Breast epithelium (tissue), 4 donors: ENCODE results near the gene PIH1D2. TPM values are rescaled to one million over a fixed set of nuclear protein-coding genes. Genes with fewer than 3 reads are reported as not detected.

Experiments used
- DNase-seq, 2 donors: peaks; one replicate each; pipeline ENCODE4 v3.0.0-alpha.2; 2019; ENCODE audit warnings: low spot score in 2 of 2
- H3K27ac ChIP-seq, 2 donors: fragments of 200-600 bp; sonication (generic) in 1 of 2; one replicate each; pipeline ENCODE4 v1.5.1; 2016 to 2019; ENCODE audit warnings: mild to moderate bottlenecking in 1 of 2
- H3K27me3 ChIP-seq, 2 donors: fragments of 200-600 bp; sonication (generic) in 1 of 2; one replicate each; pipeline versions ENCODE4 v1.5.1 to v1.6.0; 2017 to 2019; ENCODE audit warnings: control low read depth in 1 of 2, mild to moderate bottlenecking in 1 of 2
- H3K36me3 ChIP-seq: fragments of 200-600 bp; one replicate; pipeline ENCODE4 v1.5.1; 2019
- H3K4me1 ChIP-seq, 2 donors: fragments of 200-600 bp; sonication (generic); one replicate each; pipeline ENCODE4 v1.5.1; 2016 to 2019; ENCODE audit warnings: control low read depth in 1 of 2
- H3K4me3 ChIP-seq, 3 donors: fragments of 200-600 bp; sonication (generic); 1 replicate in 2 of 3; 2 replicates in 1 of 3; pipeline ENCODE4 v1.5.1; 2016 to 2019; ENCODE audit warnings: mild to moderate bottlenecking in 3 of 3, moderate library complexity in 2 of 3
- H3K9me3 ChIP-seq, 2 donors: fragments of 200-600 bp; sonication (generic) in 1 of 2; one replicate each; pipeline ENCODE4 v1.5.1; 2016 to 2019; ENCODE audit warnings: control low read depth in 1 of 2
- POLR2A ChIP-seq: fragments of 450-650 bp; IDR thresholded peaks from one replicate; pipeline ENCODE4 v1.6.1; 2016; ENCODE audit warnings: antibody characterized with exemption, mild to moderate bottlenecking, moderate library complexity
- POLR2AphosphoS5 ChIP-seq, 3 donors: sonication (generic); formaldehyde crosslinking; IDR thresholded peaks; one replicate each; pipeline ENCODE4 v1.6.1; 2017; ENCODE audit warnings: antibody characterized with exemption in 3 of 3
- intact Hi-C: fragments of 100-400 bp; cut with DNase I; formaldehyde crosslinking; loops from one replicate; pipeline ENCODE4 v1.15.1; 2023; ENCODE audit warnings: low total_unique reads
- total RNA-seq, 3 donors: library from RNA; depleted of rRNA; stranded (reverse); fragments of >200 nt; gene quantifications; one replicate each; pipeline ENCODE4 v1.1.0, GENCODE V29; 2016
- TF ChIP-seq, protein P1 (sequence below), 3 donors: fragments of 450-650 bp; IDR thresholded peaks; one replicate each; pipeline ENCODE4 v1.5.1; 2016 to 2017; ENCODE audit warnings: antibody characterized with exemption in 3 of 3, mild to moderate bottlenecking in 3 of 3, moderate library complexity in 3 of 3

PIH1D2 gene
- total RNA-seq, 3 donors from 2014 or later: 1.3 to 5.4 (median 3.3) TPM

DNA sequence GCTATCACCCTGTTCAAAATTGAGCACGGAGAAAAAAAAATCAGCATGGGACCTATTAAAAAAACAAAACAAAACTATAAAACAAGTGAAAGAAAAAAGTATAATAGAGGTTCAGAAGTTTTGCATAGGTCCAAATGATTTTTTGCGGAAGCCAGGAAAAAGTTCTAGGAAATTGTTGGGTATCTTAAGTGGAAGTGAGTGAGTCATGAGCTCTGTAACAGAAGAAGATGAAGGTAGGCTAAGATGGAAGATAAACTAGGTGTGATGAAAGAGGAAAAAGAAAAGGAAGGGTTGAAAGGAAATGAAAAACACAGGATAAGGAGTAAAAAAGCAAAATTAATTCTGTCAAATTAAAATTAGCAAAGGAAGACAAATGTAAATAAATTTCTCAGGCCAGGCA lies 40.6 kb upstream of the PIH1D2 start:
- H3K9me3 ChIP-seq: no peaks in the 10 kb centered on the region
- no peaks in the 10 kb centered on the region for H3K36me3 ChIP-seq
- TF ChIP-seq POLR2AphosphoS5 (IDR thresholded peaks at IDR 0.05): no peak
- TF ChIP-seq, protein P1, sequence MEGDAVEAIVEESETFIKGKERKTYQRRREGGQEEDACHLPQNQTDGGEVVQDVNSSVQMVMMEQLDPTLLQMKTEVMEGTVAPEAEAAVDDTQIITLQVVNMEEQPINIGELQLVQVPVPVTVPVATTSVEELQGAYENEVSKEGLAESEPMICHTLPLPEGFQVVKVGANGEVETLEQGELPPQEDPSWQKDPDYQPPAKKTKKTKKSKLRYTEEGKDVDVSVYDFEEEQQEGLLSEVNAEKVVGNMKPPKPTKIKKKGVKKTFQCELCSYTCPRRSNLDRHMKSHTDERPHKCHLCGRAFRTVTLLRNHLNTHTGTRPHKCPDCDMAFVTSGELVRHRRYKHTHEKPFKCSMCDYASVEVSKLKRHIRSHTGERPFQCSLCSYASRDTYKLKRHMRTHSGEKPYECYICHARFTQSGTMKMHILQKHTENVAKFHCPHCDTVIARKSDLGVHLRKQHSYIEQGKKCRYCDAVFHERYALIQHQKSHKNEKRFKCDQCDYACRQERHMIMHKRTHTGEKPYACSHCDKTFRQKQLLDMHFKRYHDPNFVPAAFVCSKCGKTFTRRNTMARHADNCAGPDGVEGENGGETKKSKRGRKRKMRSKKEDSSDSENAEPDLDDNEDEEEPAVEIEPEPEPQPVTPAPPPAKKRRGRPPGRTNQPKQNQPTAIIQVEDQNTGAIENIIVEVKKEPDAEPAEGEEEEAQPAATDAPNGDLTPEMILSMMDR (IDR thresholded peaks at IDR 0.05): no peak
- no peak for TF ChIP-seq POLR2A
- DNase-seq: no peak
- H3K4me3 ChIP-seq: no peak overlapping the region
- intact Hi-C loops: no loop called here
- H3K4me1 ChIP-seq: no peaks in the 10 kb centered on the region
- no peaks in the 10 kb centered on the region for H3K27me3 ChIP-seq
- no peak overlapping the region for H3K27ac ChIP-seq

DNA sequence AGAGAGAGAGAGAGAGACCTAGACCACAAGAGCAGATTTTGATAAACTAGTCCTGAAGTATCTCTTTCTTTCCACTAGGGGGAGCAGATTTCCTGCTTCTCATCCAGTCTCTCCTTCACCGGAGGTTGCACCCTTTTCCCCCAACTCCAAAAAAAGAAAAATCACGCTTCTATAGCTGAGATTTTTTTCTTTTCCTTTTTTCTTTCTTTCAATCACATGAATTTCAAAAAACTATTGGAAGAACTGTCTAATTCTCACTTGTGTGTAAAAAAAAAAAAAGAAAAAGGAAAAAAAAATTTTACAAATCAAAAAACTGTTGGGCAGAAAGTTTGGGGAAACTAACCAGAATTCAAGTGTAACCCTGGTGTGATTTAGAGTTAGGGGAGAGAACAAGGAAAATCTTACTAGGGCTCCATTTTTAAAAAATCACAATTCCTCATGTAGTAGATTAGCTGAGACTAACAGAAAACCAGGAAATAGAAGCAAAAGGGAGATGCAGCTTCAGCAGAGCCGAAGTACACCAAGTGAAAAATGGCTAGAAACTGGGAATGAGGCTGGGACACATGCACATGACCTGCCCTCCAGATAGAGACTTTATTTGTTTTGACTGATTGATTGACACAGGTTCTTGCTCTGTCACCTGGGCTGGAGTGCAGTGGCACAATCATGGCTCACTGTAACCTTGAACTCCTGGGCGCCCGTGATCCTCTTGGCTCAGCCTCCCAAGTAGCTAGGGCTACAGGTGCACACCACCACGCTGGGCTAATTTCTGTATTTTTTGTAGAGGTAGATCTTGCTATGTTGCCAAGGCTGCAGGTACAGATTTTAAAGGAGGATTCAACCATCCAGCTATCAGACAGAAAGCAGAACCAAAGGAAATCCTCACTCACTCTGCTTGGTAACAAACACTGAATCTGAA lies 40.0 kb upstream of the PIH1D2 start:
- no peak overlapping the region for H3K27ac ChIP-seq
- no peak overlapping the region for H3K4me3 ChIP-seq
- DNase-seq: no peak
- H3K4me1 ChIP-seq: no peaks in the 10 kb centered on the region
- no peaks in the 10 kb centered on the region for H3K27me3 ChIP-seq
- no peaks in the 10 kb centered on the region for H3K9me3 ChIP-seq
- H3K36me3 ChIP-seq: no peaks in the 10 kb centered on the region
- intact Hi-C loops: no loop called here
- TF ChIP-seq, protein P1 (IDR thresholded peaks at IDR 0.05): peak; percentile 34 to 52 (median 51)
- TF ChIP-seq POLR2AphosphoS5 (IDR thresholded peaks at IDR 0.05): no peak
- no peak for TF ChIP-seq POLR2A

DNA sequence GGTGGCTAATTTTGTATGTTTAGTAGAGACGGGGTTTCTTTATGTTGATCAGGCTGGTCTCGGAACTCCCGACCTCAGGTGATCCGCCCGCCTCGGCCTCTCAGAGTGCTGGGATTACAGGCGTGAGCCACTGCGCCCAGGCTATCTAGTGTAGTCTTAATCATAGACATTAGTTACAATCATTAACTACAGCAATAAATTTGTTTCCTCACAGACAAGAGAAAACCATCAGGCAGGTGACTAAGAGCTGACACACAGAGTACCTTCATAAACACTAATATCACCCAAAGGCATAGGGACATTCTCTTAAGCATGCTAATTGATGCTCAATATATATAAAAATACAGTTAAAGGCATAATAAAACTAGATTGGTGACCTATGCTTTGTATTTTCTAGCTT lies 32.3 kb upstream of the PIH1D2 start:
- Histone ChIP-seq H3K36me3 (no peaks in the 10 kb centered on the region), H3K4me1 (no peaks in the 10 kb centered on the region), H3K9me3 (no peaks in the 10 kb centered on the region), H3K27me3 (no peaks in the 10 kb centered on the region), H3K4me3 (no peak overlapping the region), H3K27ac (no peak overlapping the region)
- no peak for DNase-seq
- intact Hi-C loops: no loop called here
- TF ChIP-seq, protein P1 (IDR thresholded peaks at IDR 0.05): no peak
- TF ChIP-seq POLR2AphosphoS5 (IDR thresholded peaks at IDR 0.05) (no peak), POLR2A (no peak)

DNA sequence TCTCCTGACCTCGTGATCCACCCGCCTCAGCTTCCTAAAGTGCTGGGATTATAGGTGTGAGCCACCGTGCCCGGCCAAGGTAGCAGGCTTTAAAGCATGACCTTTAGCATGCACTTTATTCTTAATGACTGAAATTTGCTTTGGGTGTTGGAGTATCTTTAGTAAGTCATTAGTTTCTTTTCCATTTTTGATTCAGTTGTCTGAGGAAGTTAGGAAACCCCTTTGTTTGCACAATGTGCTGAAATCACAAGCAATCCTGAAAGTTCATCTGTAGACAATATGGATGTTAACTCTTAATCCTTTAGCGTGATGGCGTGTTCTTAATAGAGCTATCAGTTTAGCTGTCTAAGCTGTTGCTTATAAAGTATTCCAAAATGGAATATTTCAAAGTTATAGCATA lies 29.6 kb upstream of the PIH1D2 start:
- Histone ChIP-seq H3K4me1 (no peaks in the 10 kb centered on the region), H3K9me3 (no peaks in the 10 kb centered on the region), H3K27me3 (no peaks in the 10 kb centered on the region), H3K36me3 (no peaks in the 10 kb centered on the region), H3K4me3 (no peak overlapping the region), H3K27ac (no peak overlapping the region)
- TF ChIP-seq, protein P1 (IDR thresholded peaks at IDR 0.05): no peak
- TF ChIP-seq POLR2A (no peak), POLR2AphosphoS5 (IDR thresholded peaks at IDR 0.05) (no peak)
- intact Hi-C loops: no loop called here
- no peak for DNase-seq

DNA sequence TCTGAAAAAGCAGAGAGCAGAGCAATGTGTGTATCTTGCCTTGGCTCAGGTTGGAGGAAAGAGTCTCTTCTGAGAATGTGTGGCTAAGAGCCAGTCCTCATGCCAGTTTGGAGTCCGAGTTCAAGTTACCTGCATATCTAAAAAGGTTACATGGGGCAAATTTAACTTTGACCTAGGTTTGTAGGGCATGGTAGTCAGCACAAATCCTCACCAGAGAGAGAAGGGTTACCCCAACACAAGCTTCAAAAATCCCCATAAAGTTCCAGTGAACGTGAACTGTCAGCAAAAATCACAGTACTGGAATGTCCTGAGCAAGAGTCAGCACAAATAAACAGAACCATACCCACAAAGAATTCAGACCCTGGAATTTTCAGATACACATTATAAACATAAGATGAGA lies 26.6 kb upstream of the PIH1D2 start:
- Histone ChIP-seq H3K4me3 (no peak overlapping the region), H3K36me3 (no peaks in the 10 kb centered on the region), H3K27ac (no peak overlapping the region), H3K27me3 (no peaks in the 10 kb centered on the region), H3K4me1 (no peaks in the 10 kb centered on the region), H3K9me3 (no peaks in the 10 kb centered on the region)
- TF ChIP-seq, protein P1 (IDR thresholded peaks at IDR 0.05): no peak
- no peak for TF ChIP-seq POLR2A
- no peak for TF ChIP-seq POLR2AphosphoS5 (IDR thresholded peaks at IDR 0.05)
- intact Hi-C loops: no loop called here
- no peak for DNase-seq
